GM18499 (cell line): Measurements from ENCODE around the gene PLXNA4.

Experiments used
- ATAC-seq: cut with Tn5 transposase; IDR thresholded peaks from one replicate; pipeline ENCODE4 v1.9.1; 2021; ENCODE audit warnings: moderate number of reproducible peaks; ENCODE audit not compliant: insufficient read depth, unreplicated experiment

PLXNA4 gene

GRCh38 chr7:132149436-132150304 lies 426.6 kb downstream of the PLXNA4 start:
- no peak for ATAC-seq

GRCh38 chr7:132148876-132149275 lies 427.4 kb downstream of the PLXNA4 start:
- no peak for ATAC-seq

- ATAC-seq: no peak
Observed at GRCh38 chr7:132145466-132145865, 430.8 kb downstream of the PLXNA4 start.

GRCh38 chr7:132145063-132145462 lies 431.2 kb downstream of the PLXNA4 start:
- ATAC-seq: no peak

- no peak for ATAC-seq
Observed at GRCh38 chr7:132142006-132142405, 434.3 kb downstream of the PLXNA4 start.

- ATAC-seq: no peak
Observed at GRCh38 chr7:132141109-132141508, 435.2 kb downstream of the PLXNA4 start.

- no peak for ATAC-seq
Observed at GRCh38 chr7:132140341-132140740, 435.9 kb downstream of the PLXNA4 start.

GRCh38 chr7:132138817-132139216 lies 437.5 kb downstream of the PLXNA4 start:
- no peak for ATAC-seq

GRCh38 chr7:132137681-132138080 lies 438.6 kb downstream of the PLXNA4 start:
- no peak for ATAC-seq

- no peak for ATAC-seq
Observed at GRCh38 chr7:132135746-132136385, 440.4 kb downstream of the PLXNA4 start.

- no peak for ATAC-seq
Observed at GRCh38 chr7:132134814-132135445, 441.3 kb downstream of the PLXNA4 start.

GRCh38 chr7:132133501-132133900 lies 442.8 kb downstream of the PLXNA4 start:
- no peak for ATAC-seq

GRCh38 chr7:132131196-132131595 lies 445.1 kb downstream of the PLXNA4 start:
- ATAC-seq: no peak

GRCh38 chr7:132130497-132130896 lies 445.8 kb downstream of the PLXNA4 start:
- ATAC-seq: no peak

- ATAC-seq: no peak
Observed at GRCh38 chr7:132125872-132126595, 450.2 kb downstream of the PLXNA4 start.

GRCh38 chr7:132125096-132125495 lies 451.2 kb downstream of the PLXNA4 start:
- no peak for ATAC-seq

- ATAC-seq: no peak
Observed at GRCh38 chr7:132124575-132124974, 451.7 kb downstream of the PLXNA4 start.

- ATAC-seq: no peak
Observed at GRCh38 chr7:132123773-132124172, 452.5 kb downstream of the PLXNA4 start.

- no peak for ATAC-seq
Observed at GRCh38 chr7:132122901-132123300, 453.4 kb downstream of the PLXNA4 start.

- no peak for ATAC-seq
Observed at GRCh38 chr7:132121987-132122386, 454.3 kb downstream of the PLXNA4 start.

GRCh38 chr7:132118641-132119040 lies 457.6 kb downstream of the PLXNA4 start:
- no peak for ATAC-seq
